Stimulated activated CD4-positive, alpha-beta T cell treated with anti-CD3 and anti-CD28 coated beads, Interleukin-2, amount 100 ng/mL, for 48 hours (primary cell): Measurements from ENCODE around the gene SCAMP1.
"Not testable (repeated sequence)": the region's sequence is repeated elsewhere in the genome, so short reads cannot be mapped to it uniquely, and the experiment has no call there.

Source experiments
- DNase-seq, 2 donors: peaks; one replicate each; pipeline ENCODE4 v3.0.0-alpha.2; 2020

The SCAMP1 gene

GRCh38 chr5:78361631-78361993 is 1.2 kb downstream of the SCAMP1 start:
- DNase-seq = no peak

GRCh38 chr5:78362220-78362619 is 1.8 kb downstream of the SCAMP1 start:
- no peak for DNase-seq

GRCh38 chr5:78364005-78364404 is 3.6 kb downstream of the SCAMP1 start:
- DNase-seq = no peak

- DNase-seq = no peak
Measured at GRCh38 chr5:78367318-78367991, 7.0 kb downstream of the SCAMP1 start.

- DNase-seq = no peak
Measured at GRCh38 chr5:78369680-78370079, 9.3 kb downstream of the SCAMP1 start.

- no peak for DNase-seq
Measured at GRCh38 chr5:78373231-78373630, 12.8 kb downstream of the SCAMP1 start.

GRCh38 chr5:78376315-78376714 is 15.9 kb downstream of the SCAMP1 start:
- no peak for DNase-seq

GRCh38 chr5:78377056-78377717 is 16.8 kb downstream of the SCAMP1 start:
- DNase-seq = no peak

- DNase-seq = no peak
Measured at GRCh38 chr5:78377718-78378105, 17.3 kb downstream of the SCAMP1 start.

GRCh38 chr5:78387468-78388153 is 27.2 kb downstream of the SCAMP1 start:
- DNase-seq = no peak

- DNase-seq = not testable (repeated sequence)
Measured at GRCh38 chr5:78391357-78391756, 30.9 kb downstream of the SCAMP1 start.

- no peak for DNase-seq
Measured at GRCh38 chr5:78397831-78398230, 37.4 kb downstream of the SCAMP1 start.

GRCh38 chr5:78399116-78399515 is 38.7 kb downstream of the SCAMP1 start:
- no peak for DNase-seq

GRCh38 chr5:78404682-78405293 is 44.4 kb downstream of the SCAMP1 start:
- DNase-seq = no peak

- DNase-seq = no peak
Measured at GRCh38 chr5:78405829-78406750, 45.7 kb downstream of the SCAMP1 start.

GRCh38 chr5:78407458-78407857 is 47.0 kb downstream of the SCAMP1 start:
- DNase-seq = no peak

- DNase-seq = no peak
Measured at GRCh38 chr5:78411586-78411985, 51.2 kb downstream of the SCAMP1 start.

GRCh38 chr5:78416677-78417425 is 56.4 kb downstream of the SCAMP1 start:
- DNase-seq = no peak

- DNase-seq = no peak
Measured at GRCh38 chr5:78419396-78419795, 59.0 kb downstream of the SCAMP1 start.

GRCh38 chr5:78420548-78420947 is 60.1 kb downstream of the SCAMP1 start:
- DNase-seq = no peak

- DNase-seq = no peak
Measured at GRCh38 chr5:78424665-78425064, 64.2 kb downstream of the SCAMP1 start.
